Keratinocyte (primary cell): ENCODE measurements around the gene SLC39A11. TPM values are rescaled to one million over a fixed set of nuclear protein-coding genes. Genes with fewer than 3 reads are reported as not detected.

Experiments used
- DNase-seq: peaks from one replicate; pipeline ENCODE4 v3.0.0-alpha.2; 2011; ENCODE audit warnings: low read depth, missing footprints, low spot score
- FAIRE-seq: peaks from 2 replicates; lab custom pipeline; 2011; peaks lifted over from hg19 to GRCh38; lab: Jason Lieb, UNC
- H2AFZ ChIP-seq: 2 replicates; pipeline ENCODE4 v1.6.0; 2012; ENCODE audit warnings: low read length, control low read depth, inconsistent platforms; ENCODE audit not compliant: control insufficient read depth
- H3K27ac ChIP-seq: 2 replicates; pipeline ENCODE4 v1.5.1; 2011; ENCODE audit warnings: low read length; ENCODE audit not compliant: control insufficient read depth, insufficient read depth
- H3K27me3 ChIP-seq: 3 replicates; pipeline ENCODE4 v1.6.0; 2011; ENCODE audit warnings: low read length; ENCODE audit not compliant: control insufficient read depth, insufficient read depth; ENCODE audit errors: extremely low read depth
- H3K36me3 ChIP-seq, 2 experiments: 2 replicates in 1 of 2; 3 replicates in 1 of 2; pipeline ENCODE4 v1.5.1; 2011; ENCODE audit warnings: low read length in 2 of 2, mild to moderate bottlenecking in 1 of 2; ENCODE audit not compliant: control insufficient read depth in 2 of 2, insufficient read depth in 2 of 2; ENCODE audit errors: extremely low read depth in 1 of 2
- H3K4me1 ChIP-seq: 3 replicates; pipeline ENCODE4 v1.5.1; 2011; ENCODE audit warnings: low read length; ENCODE audit not compliant: control insufficient read depth, insufficient read depth; ENCODE audit errors: extremely low read depth
- H3K4me2 ChIP-seq: 3 replicates; pipeline ENCODE4 v1.6.0; 2011; ENCODE audit warnings: low read depth, low read length; ENCODE audit not compliant: control insufficient read depth, insufficient read depth; ENCODE audit errors: extremely low read depth
- H3K4me3 ChIP-seq, 3 experiments: fragments of 200-600 bp in 1 of 3; sonication (generic) in 1 of 3; 2 replicates in 2 of 3; 3 replicates in 1 of 3; pipeline ENCODE4 v1.5.1; 2011 to 2016; ENCODE audit warnings: low read length in 3 of 3, mild to moderate bottlenecking in 3 of 3, control low read depth in 2 of 3, inconsistent platforms in 1 of 3, low read depth in 1 of 3, mixed read lengths in 1 of 3, mixed run types in 1 of 3, moderate library complexity in 1 of 3; ENCODE audit not compliant: control insufficient read depth in 2 of 3, insufficient read depth in 2 of 3; ENCODE audit errors: extremely low read depth in 1 of 3
- H3K79me2 ChIP-seq: 2 replicates; pipeline ENCODE4 v1.6.0; 2012; ENCODE audit warnings: low read length; ENCODE audit not compliant: control insufficient read depth, insufficient read depth
- H3K9ac ChIP-seq: 3 replicates; pipeline ENCODE4 v1.6.0; 2011; ENCODE audit warnings: low read length; ENCODE audit not compliant: control insufficient read depth, insufficient read depth; ENCODE audit errors: extremely low read depth
- H3K9me1 ChIP-seq: 3 replicates; pipeline ENCODE4 v1.6.0; 2011; ENCODE audit warnings: low read length; ENCODE audit not compliant: control insufficient read depth, insufficient read depth; ENCODE audit errors: extremely low read depth
- H3K9me3 ChIP-seq: 2 replicates; pipeline ENCODE4 v1.5.1; 2012; ENCODE audit warnings: low read depth, low read length; ENCODE audit not compliant: control insufficient read depth
- H4K20me1 ChIP-seq: 3 replicates; pipeline ENCODE4 v1.6.0; 2011; ENCODE audit warnings: low read length; ENCODE audit not compliant: control insufficient read depth, insufficient read depth; ENCODE audit errors: extremely low read depth
- EZH2 ChIP-seq: IDR thresholded peaks from one replicate; pipeline ENCODE4 v1.6.1; 2012; ENCODE audit warnings: inconsistent platforms, mild to moderate bottlenecking, low read length, moderate library complexity
- dilution Hi-C: fragments of 300-500 bp; cut with MboI; formaldehyde crosslinking; loops from one replicate; pipeline ENCODE4 v1.7.0; 2020; ENCODE audit warnings: low sequenced_read_pairs; ENCODE audit not compliant: extremely low pct_ligation_motif_present
- polyA plus RNA-seq, 5 experiments: library from polyadenylated mRNA; depleted of rRNA in 3 of 5; stranded (reverse) in 3 of 5; stranded (forward) in 1 of 5; unstranded in 1 of 5; fragments of >200 nt; gene quantifications; 1 replicate in 1 of 5; 2 replicates in 3 of 5; 3 replicates in 1 of 5; pipeline versions ENCODE4 v1.2.1 to v1.2.3, GENCODE V29; 2011 to 2012; ENCODE audit warnings: missing spikeins in 2 of 5, low read depth in 1 of 5, low replicate concordance in 1 of 5
- TF ChIP-seq, protein P1 (sequence below), 3 experiments: IDR thresholded peaks in 1 of 3; conservative IDR thresholded peaks in 1 of 3; optimal IDR thresholded peaks in 1 of 3; 2 replicates in 2 of 3; 3 replicates in 1 of 3; pipeline versions ENCODE3 to v1.5.1; 2011; ENCODE audit warnings: low read length in 3 of 3, mild to moderate bottlenecking in 3 of 3, moderate library complexity in 2 of 3, control low read depth in 1 of 3, inconsistent platforms in 1 of 3; ENCODE audit not compliant: insufficient read depth in 2 of 3; ENCODE audit errors: extremely low read depth in 1 of 3

SLC39A11 gene
- polyA plus RNA-seq, 1 donor (not counting 4 experiments of a cell fraction or from before 2014, with no cell fraction given) = 11.5 TPM

DNA sequence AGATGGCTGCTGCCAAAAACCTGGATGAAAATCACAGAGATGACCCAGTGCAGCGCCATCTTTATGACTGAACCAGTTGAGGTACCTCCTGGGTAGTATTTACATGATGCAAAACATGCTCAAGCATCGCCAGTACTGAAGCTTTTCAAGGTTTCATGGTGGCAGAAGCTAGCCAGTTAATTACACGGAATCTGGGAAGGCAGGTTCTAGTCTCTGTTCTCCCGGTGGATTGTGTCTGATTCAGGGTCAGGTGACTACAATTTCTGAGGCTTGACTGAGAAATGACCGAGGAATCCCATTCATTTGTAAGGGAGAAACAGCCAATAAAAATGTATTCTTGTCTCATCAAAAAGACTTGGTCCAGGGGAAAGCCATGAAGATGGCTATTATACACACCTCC is 209.1 kb downstream of the SLC39A11 start:
- H3K4me3 ChIP-seq = no peak overlapping the region
- DNase-seq = no peak
- no peaks in the 10 kb centered on the region for H3K9me1 ChIP-seq
- no peaks in the 10 kb centered on the region for H3K27me3 ChIP-seq
- peaks cover 10% of the 10 kb centered on the region for H3K9me3 ChIP-seq
- H3K36me3 ChIP-seq = no peaks in the 10 kb centered on the region
- H4K20me1 ChIP-seq = no peaks in the 10 kb centered on the region
- TF ChIP-seq, protein P1, sequence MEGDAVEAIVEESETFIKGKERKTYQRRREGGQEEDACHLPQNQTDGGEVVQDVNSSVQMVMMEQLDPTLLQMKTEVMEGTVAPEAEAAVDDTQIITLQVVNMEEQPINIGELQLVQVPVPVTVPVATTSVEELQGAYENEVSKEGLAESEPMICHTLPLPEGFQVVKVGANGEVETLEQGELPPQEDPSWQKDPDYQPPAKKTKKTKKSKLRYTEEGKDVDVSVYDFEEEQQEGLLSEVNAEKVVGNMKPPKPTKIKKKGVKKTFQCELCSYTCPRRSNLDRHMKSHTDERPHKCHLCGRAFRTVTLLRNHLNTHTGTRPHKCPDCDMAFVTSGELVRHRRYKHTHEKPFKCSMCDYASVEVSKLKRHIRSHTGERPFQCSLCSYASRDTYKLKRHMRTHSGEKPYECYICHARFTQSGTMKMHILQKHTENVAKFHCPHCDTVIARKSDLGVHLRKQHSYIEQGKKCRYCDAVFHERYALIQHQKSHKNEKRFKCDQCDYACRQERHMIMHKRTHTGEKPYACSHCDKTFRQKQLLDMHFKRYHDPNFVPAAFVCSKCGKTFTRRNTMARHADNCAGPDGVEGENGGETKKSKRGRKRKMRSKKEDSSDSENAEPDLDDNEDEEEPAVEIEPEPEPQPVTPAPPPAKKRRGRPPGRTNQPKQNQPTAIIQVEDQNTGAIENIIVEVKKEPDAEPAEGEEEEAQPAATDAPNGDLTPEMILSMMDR (optimal IDR thresholded peaks at IDR 0.05 in 1 of 3, IDR thresholded peaks at IDR 0.05 in 1 of 3, conservative IDR thresholded peaks at IDR 0.05 in 1 of 3; ENCODE audit: extremely low read depth in 1 of 3, insufficient read depth in 2 of 3, low read length in 3 of 3) = no peak
- no peak for TF ChIP-seq EZH2
- FAIRE-seq = no peak
- no peak overlapping the region for H3K4me2 ChIP-seq
- H3K4me1 ChIP-seq = no peaks in the 10 kb centered on the region
- H3K9ac ChIP-seq = no peak overlapping the region
- H3K79me2 ChIP-seq = no peaks in the 10 kb centered on the region
- H3K27ac ChIP-seq = no peak overlapping the region
- no peak overlapping the region for H2AFZ ChIP-seq
- dilution Hi-C loops = no loop called here

DNA sequence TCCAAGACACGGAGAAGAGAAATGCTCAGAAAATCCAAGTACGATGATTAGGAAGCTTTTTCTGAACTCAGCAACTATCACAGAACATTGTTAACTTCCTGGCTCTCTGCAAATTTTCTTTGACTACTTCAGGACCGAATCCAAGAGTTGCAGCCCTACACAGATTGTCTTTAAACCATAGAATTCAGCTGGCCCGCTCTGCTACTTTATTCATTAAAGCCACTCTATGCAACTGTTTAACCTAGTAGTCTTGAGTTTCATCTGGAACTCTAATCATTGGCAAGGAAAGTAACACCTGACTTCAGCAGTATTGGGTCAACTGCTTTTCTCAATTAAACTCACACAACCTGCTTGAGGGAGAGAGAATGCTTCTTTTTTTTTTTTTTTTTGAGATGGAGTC is 210.1 kb downstream of the SLC39A11 start:
- dilution Hi-C loops = no loop called here

More for the DNA sequence above, 210.1 kb downstream of the SLC39A11 start:
- Histone ChIP-seq H3K27ac (no peak overlapping the region), H2AFZ (no peak overlapping the region), H3K27me3 (no peaks in the 10 kb centered on the region), H3K9ac (no peak overlapping the region), H3K79me2 (no peaks in the 10 kb centered on the region), H3K9me1 (no peaks in the 10 kb centered on the region), H3K4me1 (no peaks in the 10 kb centered on the region), H3K4me2 (no peak overlapping the region), H3K4me3 (no peak overlapping the region), H3K36me3 (no peaks in the 10 kb centered on the region), H3K9me3 (peaks cover 10% of the 10 kb centered on the region), H4K20me1 (no peaks in the 10 kb centered on the region)
- FAIRE-seq = no peak
- no peak for DNase-seq
- TF ChIP-seq, protein P1 (optimal IDR thresholded peaks at IDR 0.05 in 1 of 3, IDR thresholded peaks at IDR 0.05 in 1 of 3, conservative IDR thresholded peaks at IDR 0.05 in 1 of 3; ENCODE audit: extremely low read depth in 1 of 3, insufficient read depth in 2 of 3, low read length in 3 of 3) = no peak
- no peak for TF ChIP-seq EZH2
